CD4-positive, alpha-beta T cell (primary cell): Measurements from ENCODE around the gene CAPSL. TPM values are rescaled to one million over a fixed set of nuclear protein-coding genes. Genes with fewer than 3 reads are reported as not detected.
"Not testable (repeated sequence)": the region's sequence is repeated elsewhere in the genome, so short reads cannot be mapped to it uniquely, and the experiment has no call there.

ENCODE experiments used
- ATAC-seq: fragments of 200-7000 bp; cut with Tn5 transposase; one replicate; pipeline ENCODE4 v1.10.0; 2022; ENCODE audit warnings: mild to moderate bottlenecking; ENCODE audit not compliant: poor library complexity
- CTCF ChIA-PET: fragments of 350-600 bp; sonication (Branson Sonifier 250); formaldehyde crosslinking; loops from one replicate; lab custom pipeline; 2021; ENCODE audit warnings: antibody characterized with exemption, inconsistent platforms; lab: Charles Lee
- POLR2A ChIA-PET: fragments of 350-600 bp; sonication (Branson Sonifier 250); formaldehyde crosslinking; loops from one replicate; lab custom pipeline; 2021; ENCODE audit warnings: antibody characterized with exemption, inconsistent platforms; lab: Charles Lee
- DNase-seq, 14 experiments: peaks; one replicate each; pipeline ENCODE4 v3.0.0-alpha.2; 2013 to 2020; ENCODE audit warnings: mixed read lengths in 2 of 14
- H3K27ac ChIP-seq, 2 donors: one replicate each; pipeline versions ENCODE4 v1.5.1 to v1.7.0; 2013; ENCODE audit warnings: low read length in 2 of 2, low read depth in 1 of 2, mild to moderate bottlenecking in 1 of 2
- H3K27me3 ChIP-seq, 2 experiments: 1 replicate in 1 of 2; 2 replicates in 1 of 2; pipeline versions ENCODE4 v1.6.1 to v1.7.0; 2013; ENCODE audit warnings: low read length in 2 of 2, control low read depth in 1 of 2, mild to moderate bottlenecking in 1 of 2, moderate library complexity in 1 of 2; ENCODE audit not compliant: insufficient read depth in 2 of 2, control insufficient read depth in 1 of 2
- H3K36me3 ChIP-seq: one replicate; pipeline ENCODE4 v1.6.1; 2013; ENCODE audit warnings: low read length, control low read depth; ENCODE audit not compliant: insufficient read depth
- H3K4me1 ChIP-seq: one replicate; pipeline ENCODE4 v1.6.1; 2013; ENCODE audit warnings: low read length, control low read depth; ENCODE audit not compliant: insufficient read depth
- H3K4me3 ChIP-seq: one replicate; pipeline ENCODE4 v1.5.1; 2013; ENCODE audit warnings: mild to moderate bottlenecking, low read length, moderate library complexity
- H3K9me3 ChIP-seq, 2 experiments: 1 replicate in 1 of 2; 2 replicates in 1 of 2; pipeline versions ENCODE4 v1.6.1 to v1.7.0; 2013; ENCODE audit warnings: low read length in 2 of 2, mild to moderate bottlenecking in 2 of 2, control low read depth in 1 of 2, moderate library complexity in 1 of 2; ENCODE audit not compliant: control insufficient read depth in 1 of 2, insufficient read depth in 1 of 2
- H3K27ac Mint-ChIP-seq: one replicate; pipeline ENCODE4 v1.8.0; 2020; ENCODE audit warnings: mixed read lengths
- H3K27me3 Mint-ChIP-seq: one replicate; pipeline ENCODE4 v1.8.0; 2021; ENCODE audit warnings: mixed read lengths
- H3K36me3 Mint-ChIP-seq: one replicate; pipeline ENCODE4 v1.8.0; 2021; ENCODE audit warnings: low read depth, mixed read lengths
- H3K4me1 Mint-ChIP-seq: one replicate; pipeline ENCODE4 v1.8.0; 2021; ENCODE audit warnings: low read depth, mixed read lengths
- H3K4me3 Mint-ChIP-seq: one replicate; pipeline ENCODE4 v1.8.0; 2020; ENCODE audit warnings: mild to moderate bottlenecking, mixed read lengths
- H3K9me3 Mint-ChIP-seq: one replicate; pipeline ENCODE4 v1.8.0; 2020; ENCODE audit warnings: mixed read lengths
- intact Hi-C, 2 experiments: fragments of 100-400 bp; cut with DNase I in 1 of 2; cut with micrococcal nuclease in 1 of 2; formaldehyde crosslinking; loops; one replicate each; pipeline versions ENCODE4 v1.15.1 to v1.9.0; 2023 to 2025; cut with DNase I, micrococcal nuclease
- total RNA-seq, 174 experiments: library from RNA in 2 of 174; stranded (reverse) in 2 of 174; gene quantifications; one replicate each; pipeline ENCODE4 v1.2.3 and lab custom pipeline; 2021 to 2026
- TF ChIP-seq, protein P1 (sequence below): fragments of 200-600 bp; IDR thresholded peaks from one replicate; pipeline ENCODE4 v1.8.0; 2022; ENCODE audit warnings: antibody characterized with exemption, mild to moderate bottlenecking

Gene CAPSL
- total RNA-seq, 2 experiments from 2014 or later: not detected

DNA sequence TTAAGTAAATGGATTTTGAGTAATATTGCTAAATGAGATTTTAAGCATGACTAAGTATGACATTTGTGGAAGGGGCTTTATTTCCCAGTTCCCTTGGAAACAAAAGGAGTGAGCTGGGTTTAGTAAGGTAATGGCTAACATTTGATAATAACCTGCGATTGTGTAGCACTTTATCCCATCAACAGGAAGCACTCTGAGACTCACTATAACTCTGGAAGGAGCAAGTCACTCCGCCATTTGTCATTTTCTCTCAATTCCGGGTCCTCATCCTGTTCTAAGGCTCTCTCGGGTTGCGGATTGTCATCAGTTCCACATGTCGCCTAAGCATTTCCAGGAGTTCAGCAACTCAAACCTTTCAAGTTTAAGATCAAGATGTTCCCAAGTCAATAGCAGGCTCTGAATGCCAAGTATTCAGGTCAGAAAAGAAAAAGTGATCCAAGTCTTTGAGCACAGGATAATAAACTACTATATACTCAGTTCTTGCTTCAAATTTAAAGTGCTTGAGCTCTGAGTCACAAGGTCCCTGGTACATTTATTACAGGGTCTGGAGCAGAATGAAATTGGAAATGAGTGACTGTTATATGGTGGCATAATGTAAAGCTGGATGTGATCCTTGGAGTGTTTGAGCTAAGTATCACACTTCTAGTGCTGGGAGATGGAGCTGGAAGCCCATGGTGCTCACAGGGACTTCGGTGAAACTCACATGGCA lies 39.3 kb downstream of the CAPSL start:
- CTCF ChIA-PET: interaction anchor here (0.6 to 0.9 kb wide), 2 partner anchors 26 to 1448 kb away, joined by 3 read pairs; no protein-coding TSS in a partner anchor
- Mint-ChIP-seq H3K27me3 (no peaks in the 10 kb centered on the region), H3K9me3 (no peaks in the 10 kb centered on the region), H3K4me1 (peaks cover 51% of the 10 kb centered on the region), H3K36me3 (no peaks in the 10 kb centered on the region), H3K27ac (peak overlapping the region; percentile 32), H3K4me3 (no peak overlapping the region)
- H3K27ac ChIP-seq: no peak overlapping the region
- intact Hi-C loops: no loop called here
- no peaks in the 10 kb centered on the region for H3K9me3 ChIP-seq
- H3K4me1 ChIP-seq: peaks cover 26% of the 10 kb centered on the region
- TF ChIP-seq, protein P1, sequence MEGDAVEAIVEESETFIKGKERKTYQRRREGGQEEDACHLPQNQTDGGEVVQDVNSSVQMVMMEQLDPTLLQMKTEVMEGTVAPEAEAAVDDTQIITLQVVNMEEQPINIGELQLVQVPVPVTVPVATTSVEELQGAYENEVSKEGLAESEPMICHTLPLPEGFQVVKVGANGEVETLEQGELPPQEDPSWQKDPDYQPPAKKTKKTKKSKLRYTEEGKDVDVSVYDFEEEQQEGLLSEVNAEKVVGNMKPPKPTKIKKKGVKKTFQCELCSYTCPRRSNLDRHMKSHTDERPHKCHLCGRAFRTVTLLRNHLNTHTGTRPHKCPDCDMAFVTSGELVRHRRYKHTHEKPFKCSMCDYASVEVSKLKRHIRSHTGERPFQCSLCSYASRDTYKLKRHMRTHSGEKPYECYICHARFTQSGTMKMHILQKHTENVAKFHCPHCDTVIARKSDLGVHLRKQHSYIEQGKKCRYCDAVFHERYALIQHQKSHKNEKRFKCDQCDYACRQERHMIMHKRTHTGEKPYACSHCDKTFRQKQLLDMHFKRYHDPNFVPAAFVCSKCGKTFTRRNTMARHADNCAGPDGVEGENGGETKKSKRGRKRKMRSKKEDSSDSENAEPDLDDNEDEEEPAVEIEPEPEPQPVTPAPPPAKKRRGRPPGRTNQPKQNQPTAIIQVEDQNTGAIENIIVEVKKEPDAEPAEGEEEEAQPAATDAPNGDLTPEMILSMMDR: no peak
- H3K36me3 ChIP-seq: no peaks in the 10 kb centered on the region
- no peak for ATAC-seq
- POLR2A ChIA-PET: interaction anchor here (0.7 to 2.8 kb wide), 9 partner anchors 9 to 45 kb away, joined by 3 to 35 read pairs (median 4); partner anchors contain the start of gene IL7R
- H3K27me3 ChIP-seq: no peaks in the 10 kb centered on the region
- no peak for DNase-seq
- no peak overlapping the region for H3K4me3 ChIP-seq

DNA sequence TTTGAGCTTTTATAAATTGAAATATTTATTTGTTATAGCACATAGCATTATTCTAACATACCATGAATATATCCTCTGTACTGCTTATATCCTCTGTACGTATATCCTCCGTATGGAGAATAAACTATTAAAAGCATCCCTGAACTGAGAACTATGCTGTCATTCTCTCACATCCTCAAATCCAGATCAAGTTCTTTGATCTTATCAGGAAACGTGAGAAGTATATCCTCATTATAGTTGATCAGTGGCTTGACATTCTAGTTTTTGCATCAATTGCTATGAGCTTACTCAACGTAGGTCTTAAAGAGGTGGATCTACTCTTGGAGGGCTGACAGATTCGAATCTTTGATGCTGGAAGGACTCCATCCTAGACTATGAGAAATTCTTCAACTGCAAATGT lies 44.3 kb downstream of the CAPSL start:
- Histone ChIP-seq H3K9me3 (no peaks in the 10 kb centered on the region), H3K27me3 (no peaks in the 10 kb centered on the region), H3K4me1 (peaks cover 2% of the 10 kb centered on the region), H3K4me3 (no peak overlapping the region), H3K27ac (no peak overlapping the region), H3K36me3 (no peaks in the 10 kb centered on the region)
- Mint-ChIP-seq H3K4me1 (peaks cover 11% of the 10 kb centered on the region), H3K27me3 (no peaks in the 10 kb centered on the region), H3K4me3 (no peak overlapping the region), H3K36me3 (no peaks in the 10 kb centered on the region), H3K27ac (no peak overlapping the region), H3K9me3 (no peaks in the 10 kb centered on the region)
- intact Hi-C loops: no loop called here
- CTCF ChIA-PET: no interaction called here
- TF ChIP-seq, protein P1: no peak
- no peak for ATAC-seq
- DNase-seq: no peak
- POLR2A ChIA-PET: interaction anchor here (1.0 to 1.6 kb wide), 3 partner anchors 9 to 14 kb away, joined by 3 to 5 read pairs (median 3); no protein-coding TSS in a partner anchor

DNA sequence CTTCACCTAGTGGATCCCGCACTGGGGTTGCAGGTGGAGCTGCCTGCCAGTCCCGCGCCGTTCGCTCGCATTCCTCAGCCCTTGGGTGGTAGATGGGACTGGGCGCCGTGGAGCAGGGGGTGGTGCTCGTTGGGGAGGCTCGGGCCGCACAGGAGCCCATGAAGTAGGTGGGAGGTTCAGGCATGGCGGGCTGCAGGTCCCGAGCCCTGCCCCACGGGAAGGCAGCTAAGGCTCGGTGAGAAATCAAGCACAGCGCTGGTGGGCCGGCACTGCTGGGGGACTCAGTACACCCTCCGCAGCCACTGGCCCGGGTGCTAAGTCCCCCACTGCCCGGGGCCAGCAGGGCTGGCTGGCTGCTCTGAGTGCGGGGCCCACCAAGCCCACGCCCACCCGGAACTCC lies 45.6 kb downstream of the CAPSL start:
- H3K4me1 ChIP-seq, H3K9me3 Mint-ChIP-seq, POLR2A ChIA-PET, H3K27ac ChIP-seq, CTCF ChIA-PET, H3K4me3 Mint-ChIP-seq, H3K27me3 Mint-ChIP-seq, H3K4me1 Mint-ChIP-seq, H3K36me3 Mint-ChIP-seq, H3K9me3 ChIP-seq, intact Hi-C loops, ATAC-seq, DNase-seq, H3K4me3 ChIP-seq, H3K36me3 ChIP-seq, H3K27me3 ChIP-seq, H3K27ac Mint-ChIP-seq: not testable (repeated sequence)
